Hepatic stellate cell (primary cell): ENCODE results near the gene MAPK10.
"Not testable (repeated sequence)": the region's sequence is repeated elsewhere in the genome, so short reads cannot be mapped to it uniquely, and the experiment has no call there.

ENCODE experiments used
- DNase-seq: peaks from one replicate; pipeline ENCODE4 v3.0.0; 2011; ENCODE audit warnings: low spot score

The MAPK10 gene

GRCh38 chr4:86338521-86338920 lies 21.3 kb downstream of the MAPK10 start:
- no peak for DNase-seq

DNA sequence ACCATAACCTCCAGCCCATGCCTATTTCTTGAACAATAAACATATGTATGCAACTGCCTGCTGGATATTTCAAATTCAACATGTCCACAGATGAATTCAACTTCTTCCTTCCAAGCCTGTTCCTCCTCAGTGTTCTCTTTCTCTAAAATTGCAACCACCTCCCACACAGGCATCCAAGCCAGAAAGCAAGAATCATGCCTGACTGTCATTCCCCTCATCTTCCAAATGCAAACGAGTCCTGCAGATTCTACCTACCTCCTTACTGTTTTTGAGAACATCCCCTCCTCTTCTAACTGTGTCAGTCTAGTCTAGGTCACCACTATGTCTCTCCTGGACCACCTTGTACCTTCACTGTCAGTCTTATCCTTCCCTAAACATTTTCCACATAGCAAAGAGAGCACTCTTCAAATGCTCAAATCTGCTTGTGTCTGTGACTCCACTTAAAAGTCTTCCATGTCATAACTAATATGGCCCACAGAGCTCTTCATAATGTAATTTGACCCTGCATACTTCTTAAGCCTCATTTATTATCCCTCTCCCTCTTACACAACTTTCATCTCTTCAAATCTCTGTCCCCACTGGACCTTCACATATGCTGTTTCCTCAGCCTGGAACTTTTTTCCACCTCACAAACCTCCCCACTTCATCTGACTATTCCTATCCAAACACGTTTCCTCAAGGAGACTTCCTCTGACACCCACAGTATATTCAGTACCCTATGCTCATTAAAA lies 25.7 kb downstream of the MAPK10 start:
- no peak for DNase-seq

GRCh38 chr4:86333236-86333635 lies 26.6 kb downstream of the MAPK10 start:
- no peak for DNase-seq

DNA sequence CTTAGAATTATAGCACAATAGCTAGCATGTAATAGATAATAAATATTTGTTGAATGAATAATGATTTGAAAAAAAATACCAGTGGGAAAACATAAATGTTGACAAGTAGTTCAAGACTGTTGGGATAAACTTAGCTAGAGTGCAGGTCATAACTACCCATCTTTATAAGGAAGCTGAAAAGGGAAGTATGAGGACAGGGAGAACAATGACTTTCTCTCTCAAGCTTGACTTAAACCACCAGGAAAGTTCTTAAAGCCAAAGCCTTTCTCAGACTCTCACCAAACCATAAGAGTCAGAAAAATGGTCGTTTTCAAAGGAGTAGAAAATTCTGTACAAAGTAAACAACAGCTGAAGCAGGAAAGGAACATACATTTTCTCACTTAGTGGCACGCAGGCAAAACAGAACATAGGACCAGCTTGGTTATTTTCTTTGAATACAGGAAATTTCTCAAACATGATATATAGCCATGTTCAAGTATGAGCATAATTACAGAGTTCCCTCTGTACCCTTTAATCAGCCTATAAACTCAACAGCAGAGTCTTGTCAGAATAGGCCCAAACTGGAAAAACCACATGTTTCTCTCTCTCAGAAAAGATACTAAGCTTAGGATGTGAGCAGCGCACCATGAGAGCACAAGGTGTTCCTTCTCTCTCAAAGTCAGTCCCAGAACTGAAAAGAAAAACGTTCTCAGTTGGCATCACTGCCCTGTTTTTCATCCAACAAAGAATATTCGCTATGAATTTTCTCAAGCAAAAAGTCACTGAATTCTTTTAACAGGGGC lies 28.7 kb downstream of the MAPK10 start:
- no peak for DNase-seq

GRCh38 chr4:86330411-86330810 lies 29.4 kb downstream of the MAPK10 start:
- DNase-seq, result not testable (repeated sequence)

DNA sequence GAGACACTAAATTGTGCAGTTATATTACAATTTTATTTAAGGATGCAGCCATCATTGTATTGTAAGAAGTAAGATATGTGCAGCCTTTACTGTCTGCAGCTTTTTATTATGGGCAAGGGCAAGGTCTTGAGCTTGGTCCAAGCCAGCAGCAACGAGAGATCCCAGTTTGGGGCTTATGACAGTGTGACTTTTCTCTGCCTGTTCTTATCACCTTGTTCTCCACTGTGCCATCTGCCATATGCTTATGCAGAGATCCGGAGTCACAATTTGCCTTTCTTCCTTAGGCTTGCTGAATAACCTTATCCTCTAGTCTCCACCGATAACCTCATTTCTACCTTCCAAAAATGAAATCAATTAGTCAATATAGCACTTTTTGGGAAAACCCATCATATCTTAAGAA lies 30.4 kb downstream of the MAPK10 start:
- no peak for DNase-seq

DNA sequence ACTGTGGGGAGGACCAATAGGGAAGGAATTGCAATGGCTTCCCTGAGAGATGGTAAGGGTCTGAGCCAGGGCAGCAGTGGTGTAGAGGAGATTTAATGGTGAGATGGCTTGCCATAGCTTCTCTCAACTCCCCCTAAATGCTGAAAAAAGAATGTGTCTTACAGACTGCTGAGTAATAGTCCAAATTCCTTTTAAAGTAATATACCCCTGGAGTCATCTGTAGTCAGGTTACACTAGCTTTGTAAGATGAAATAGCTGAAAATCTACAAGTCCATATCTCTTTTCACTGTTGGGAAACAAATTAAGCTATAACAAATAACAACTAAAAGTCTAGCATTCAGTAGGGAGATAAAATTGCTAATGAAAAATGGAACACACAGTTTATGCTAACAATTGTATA lies 33.5 kb downstream of the MAPK10 start:
- DNase-seq, result no peak

- DNase-seq, result no peak
These were observed 40.5 kb downstream of the MAPK10 start for GRCh38 chr4:86319390-86319789.

DNA sequence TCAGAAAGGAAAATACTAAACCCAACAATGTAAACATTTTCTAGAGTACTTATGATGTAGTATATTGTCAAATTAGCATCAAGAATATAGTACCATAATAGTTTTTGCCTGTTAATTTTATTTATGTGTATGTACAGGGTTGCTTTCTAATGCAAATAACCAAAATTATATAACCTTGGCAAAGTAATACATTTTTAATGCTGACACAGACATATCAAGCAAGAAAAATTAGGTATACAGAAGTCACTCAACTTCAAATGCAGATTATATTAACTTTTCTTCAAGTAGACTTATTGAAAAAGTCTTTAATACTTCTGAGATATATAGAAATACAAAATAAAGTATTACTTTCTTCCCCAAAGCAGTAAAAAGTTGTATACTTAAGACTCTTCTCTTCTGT lies 44.3 kb downstream of the MAPK10 start:
- no peak for DNase-seq

GRCh38 chr4:86313656-86314055 lies 46.2 kb downstream of the MAPK10 start:
- no peak for DNase-seq

GRCh38 chr4:86307432-86307831 lies 52.4 kb downstream of the MAPK10 start:
- DNase-seq, result no peak

DNA sequence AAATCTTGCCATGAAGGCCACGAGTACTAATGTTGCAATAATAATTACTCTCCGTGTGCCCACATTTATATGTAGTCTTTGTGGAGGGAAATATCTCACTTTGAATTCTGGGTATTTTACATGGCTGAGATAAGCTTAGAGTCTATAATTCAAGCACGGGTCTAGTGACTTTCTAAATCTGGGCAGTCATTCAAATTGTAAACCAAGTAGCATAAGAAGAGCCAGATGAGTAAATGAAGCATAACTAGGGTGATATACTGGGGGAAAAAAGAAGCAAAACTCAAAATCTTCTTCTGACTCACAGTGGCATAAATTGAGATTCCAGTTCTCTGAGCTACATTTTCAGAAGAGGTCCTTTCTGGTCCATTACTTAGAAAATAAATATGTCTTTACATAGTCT lies 53.0 kb downstream of the MAPK10 start:
- DNase-seq, result no peak

DNA sequence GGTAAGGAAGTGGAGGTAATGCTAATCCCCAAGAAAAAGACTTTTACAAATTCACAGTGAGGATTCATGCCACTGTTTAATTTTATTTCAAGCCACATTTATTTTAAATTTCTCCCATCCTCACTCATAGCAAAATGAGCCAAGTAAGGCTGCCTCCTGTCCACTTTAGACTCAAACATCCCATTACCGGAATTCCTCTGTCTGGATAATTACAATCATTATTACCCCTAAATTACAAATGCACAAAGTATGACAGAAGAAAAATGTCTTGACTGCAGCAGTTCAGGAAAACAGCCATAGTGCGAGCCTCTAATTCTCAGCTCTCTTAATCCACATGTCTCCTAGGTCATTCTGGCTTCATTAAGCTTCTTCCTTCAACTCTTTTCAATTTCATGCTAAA lies 57.0 kb downstream of the MAPK10 start:
- no peak for DNase-seq

GRCh38 chr4:86302251-86302650 lies 57.6 kb downstream of the MAPK10 start:
- DNase-seq, result no peak

- DNase-seq, result no peak
These were observed 59.3 kb downstream of the MAPK10 start for GRCh38 chr4:86300516-86300915.

DNA sequence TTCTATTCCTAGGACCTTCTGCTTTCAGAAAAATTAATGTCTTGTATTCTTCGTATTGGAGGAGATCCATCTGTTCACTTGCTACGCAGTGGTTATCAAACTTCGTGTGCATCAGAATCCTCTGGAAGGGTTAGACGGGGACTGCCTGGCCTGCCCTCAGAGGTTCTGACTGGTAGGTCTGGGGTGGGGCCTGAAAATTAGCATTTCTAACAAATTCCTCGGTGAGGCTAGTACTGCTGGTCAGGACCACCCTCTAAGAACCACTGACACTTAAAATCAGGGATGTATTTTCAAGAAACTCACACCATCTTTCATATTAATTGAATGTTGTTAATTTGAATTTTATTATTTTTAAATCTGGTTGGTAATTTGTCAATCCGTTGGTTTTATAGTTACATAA lies 63.0 kb downstream of the MAPK10 start:
- DNase-seq, result no peak

GRCh38 chr4:86294883-86295282 lies 65.0 kb downstream of the MAPK10 start:
- DNase-seq, result no peak

- DNase-seq, result no peak
These were observed 68.7 kb downstream of the MAPK10 start for GRCh38 chr4:86291180-86291579.

DNA sequence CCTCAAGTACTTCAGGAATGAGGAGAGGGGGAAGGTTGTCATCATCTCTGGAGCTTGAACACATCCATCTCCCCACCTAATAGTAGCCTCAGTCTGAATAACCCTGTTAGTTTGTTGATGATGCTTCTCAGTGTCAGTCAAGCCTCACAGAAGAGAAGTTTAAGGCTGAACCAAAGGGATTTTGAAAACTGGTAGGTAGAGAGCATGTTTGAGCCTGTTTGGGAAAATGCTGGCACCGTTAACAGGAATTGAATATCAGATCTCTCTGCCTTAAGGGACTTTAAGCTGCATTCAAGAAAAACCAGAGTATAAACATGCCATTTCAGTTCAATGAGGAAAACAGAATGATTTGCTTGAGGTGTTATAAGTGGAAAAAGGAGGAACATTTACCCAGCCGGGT lies 73.1 kb downstream of the MAPK10 start:
- DNase-seq, result no peak

DNA sequence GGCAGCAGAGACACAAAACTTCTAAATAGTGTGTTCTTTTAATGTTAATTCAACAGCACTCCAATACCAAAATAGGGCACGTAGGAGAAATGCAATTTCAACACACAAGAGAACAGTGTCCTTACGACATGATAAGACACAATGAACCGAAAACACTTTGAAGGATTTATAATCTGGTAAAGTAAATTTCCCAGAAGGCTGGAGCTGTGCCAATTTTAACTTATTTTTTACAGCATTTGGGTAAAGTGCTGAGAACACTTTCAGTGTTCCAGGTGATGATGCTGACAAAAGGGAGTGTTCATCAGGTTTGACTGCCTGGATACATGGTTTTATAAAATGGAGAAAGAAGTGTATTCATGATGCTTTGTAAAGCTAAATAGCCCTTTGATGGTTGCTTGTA lies 76.5 kb downstream of the MAPK10 start:
- no peak for DNase-seq

DNA sequence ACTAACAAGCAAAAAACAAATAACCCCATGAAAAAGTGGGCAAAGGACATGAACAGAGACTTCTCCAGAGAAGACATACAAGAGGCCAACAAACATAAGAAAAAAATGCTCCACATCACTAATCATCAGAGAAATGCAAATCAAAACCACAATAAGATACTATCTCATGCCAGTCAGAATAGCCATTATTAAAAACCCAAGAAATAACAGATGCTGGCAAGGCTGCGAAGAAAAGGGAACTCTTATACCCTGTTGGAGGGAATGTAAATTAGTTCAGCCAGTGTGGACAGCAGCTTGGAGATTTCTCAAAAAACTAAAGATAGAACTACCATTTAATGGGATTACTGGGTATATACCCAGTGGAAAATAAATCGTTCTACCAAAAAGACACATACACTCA lies 79.6 kb downstream of the MAPK10 start:
- no peak for DNase-seq

DNA sequence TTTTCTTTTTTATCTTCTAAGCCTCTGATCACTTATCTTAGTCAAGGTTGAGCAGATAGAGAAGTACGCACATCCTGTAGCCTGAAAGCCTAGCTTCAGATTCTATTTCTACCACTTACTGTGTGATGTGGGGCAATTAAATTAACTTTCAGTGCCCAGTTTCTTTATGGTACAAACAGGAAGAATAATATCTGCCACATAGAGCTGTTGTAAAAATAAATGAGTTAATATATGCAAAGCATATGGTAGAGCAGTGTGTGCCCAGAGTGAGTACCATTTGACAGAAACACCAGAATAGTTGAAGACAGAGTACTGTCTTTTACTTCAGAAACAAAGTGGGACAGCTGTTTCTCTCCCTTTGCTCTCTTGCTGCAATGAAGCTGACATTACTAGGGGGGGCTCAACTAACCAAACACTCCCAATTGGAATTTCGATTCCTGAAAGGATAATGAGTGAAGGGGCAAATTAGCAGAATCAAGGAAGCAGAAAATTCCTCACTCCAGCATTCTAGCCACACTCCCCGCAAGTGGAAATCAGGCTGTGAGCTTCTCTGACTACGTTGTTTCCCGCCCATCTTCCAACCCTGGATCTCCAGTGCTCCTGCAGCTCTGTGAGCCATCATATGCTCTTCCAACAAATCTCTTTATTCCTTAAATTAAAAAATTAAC lies 80.4 kb downstream of the MAPK10 start:
- no peak for DNase-seq

DNA sequence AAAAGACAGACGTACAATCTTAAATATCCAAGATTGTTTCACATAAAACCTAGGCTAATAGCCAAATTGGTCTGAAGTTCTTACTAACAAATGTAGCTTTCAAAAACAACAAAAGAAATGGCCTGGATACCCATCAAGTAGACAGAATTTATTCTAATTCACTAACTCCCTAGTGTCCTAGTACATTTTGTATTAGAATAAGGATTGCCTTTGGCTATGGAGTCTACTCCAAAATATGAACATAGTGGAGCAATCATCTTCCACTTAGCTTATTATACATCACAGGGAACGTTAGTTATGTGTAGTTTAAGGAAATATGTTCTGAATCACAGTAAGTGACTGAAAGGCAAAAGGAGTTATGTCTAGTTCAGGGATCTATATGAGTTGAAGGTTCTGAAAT lies 81.7 kb downstream of the MAPK10 start:
- no peak for DNase-seq
